NCI-H748 treated with DMSO at 0.1 percent for 48 hours (cell line): ENCODE results near the gene ALPL.
"Not testable (repeated sequence)": the region's sequence is repeated elsewhere in the genome, so short reads cannot be mapped to it uniquely, and the experiment has no call there.

Source experiments
- DNase-seq: peaks from one replicate; lab custom pipeline; 2025; lab: John Stamatoyannopoulos, UW

ALPL gene

GRCh38 chr1:21559788-21560567 is 50.8 kb downstream of the ALPL start:
- no peak for DNase-seq

- DNase-seq, result no peak
Measured at GRCh38 chr1:21560916-21561638, 51.9 kb downstream of the ALPL start.

DNA sequence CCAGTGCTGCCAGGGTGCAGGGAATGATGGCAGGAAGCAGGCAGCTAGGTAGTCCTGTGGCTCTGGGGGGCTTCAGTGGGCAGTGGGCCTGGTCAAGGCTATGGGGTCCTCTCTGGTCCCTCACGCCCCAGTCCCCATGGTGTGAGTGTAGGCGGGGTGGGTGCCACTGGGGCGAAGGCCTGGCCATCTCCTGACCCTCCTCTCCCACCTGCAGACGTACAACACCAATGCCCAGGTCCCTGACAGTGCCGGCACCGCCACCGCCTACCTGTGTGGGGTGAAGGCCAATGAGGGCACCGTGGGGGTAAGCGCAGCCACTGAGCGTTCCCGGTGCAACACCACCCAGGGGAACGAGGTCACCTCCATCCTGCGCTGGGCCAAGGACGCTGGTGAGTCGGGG is 53.7 kb downstream of the ALPL start:
- no peak for DNase-seq

GRCh38 chr1:21563971-21564370 is 54.7 kb downstream of the ALPL start:
- DNase-seq, result no peak

DNA sequence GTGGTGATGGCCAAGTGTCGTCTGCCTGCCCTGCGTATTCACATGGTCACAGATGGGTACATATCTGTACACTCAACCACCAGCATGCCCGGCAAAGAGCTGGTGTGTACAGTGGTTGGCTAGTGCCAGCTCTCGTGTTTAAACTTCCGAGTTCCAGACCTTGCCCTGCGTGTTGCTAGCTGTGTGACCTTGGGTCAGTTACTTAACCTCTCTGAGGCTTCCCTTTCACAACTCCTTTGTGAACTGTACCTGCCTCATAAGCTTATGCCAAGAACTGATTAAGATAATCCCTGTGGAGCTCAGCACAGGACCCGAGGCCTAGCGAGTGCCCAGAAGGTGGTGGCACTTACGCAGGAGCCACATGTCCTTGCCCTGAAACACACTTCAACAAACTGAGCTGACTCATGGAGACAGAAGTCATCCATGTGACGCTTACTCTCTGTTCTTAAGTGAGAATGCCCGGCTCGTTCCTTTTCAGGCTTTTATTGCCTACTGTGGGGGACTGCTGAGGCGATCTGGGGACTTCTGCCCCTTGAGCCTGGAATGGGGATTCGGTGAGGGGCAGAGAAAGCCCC is 55.4 kb downstream of the ALPL start:
- DNase-seq, result no peak

DNA sequence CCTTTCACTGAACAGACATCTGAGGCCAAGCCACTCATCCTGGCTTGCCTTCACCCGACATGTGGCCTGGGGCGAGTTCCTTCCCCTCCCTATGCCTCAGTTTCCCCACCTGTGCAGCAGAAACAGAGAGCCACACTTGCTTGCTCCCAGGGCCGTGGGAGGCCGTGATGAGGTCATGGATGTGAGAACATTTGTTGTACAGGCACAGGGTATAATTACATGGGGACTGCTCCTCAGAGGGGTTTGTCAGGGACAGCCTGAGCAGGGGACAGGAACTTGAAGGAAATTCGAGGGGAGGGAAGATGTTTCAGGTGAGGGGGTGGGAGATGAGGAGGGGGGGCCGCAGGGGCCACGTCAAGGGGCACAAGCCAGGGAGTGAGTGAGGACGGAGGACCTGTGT is 56.1 kb downstream of the ALPL start:
- DNase-seq, result no peak

- not testable (repeated sequence) for DNase-seq
Measured at GRCh38 chr1:21566361-21566760, 57.1 kb downstream of the ALPL start.

DNA sequence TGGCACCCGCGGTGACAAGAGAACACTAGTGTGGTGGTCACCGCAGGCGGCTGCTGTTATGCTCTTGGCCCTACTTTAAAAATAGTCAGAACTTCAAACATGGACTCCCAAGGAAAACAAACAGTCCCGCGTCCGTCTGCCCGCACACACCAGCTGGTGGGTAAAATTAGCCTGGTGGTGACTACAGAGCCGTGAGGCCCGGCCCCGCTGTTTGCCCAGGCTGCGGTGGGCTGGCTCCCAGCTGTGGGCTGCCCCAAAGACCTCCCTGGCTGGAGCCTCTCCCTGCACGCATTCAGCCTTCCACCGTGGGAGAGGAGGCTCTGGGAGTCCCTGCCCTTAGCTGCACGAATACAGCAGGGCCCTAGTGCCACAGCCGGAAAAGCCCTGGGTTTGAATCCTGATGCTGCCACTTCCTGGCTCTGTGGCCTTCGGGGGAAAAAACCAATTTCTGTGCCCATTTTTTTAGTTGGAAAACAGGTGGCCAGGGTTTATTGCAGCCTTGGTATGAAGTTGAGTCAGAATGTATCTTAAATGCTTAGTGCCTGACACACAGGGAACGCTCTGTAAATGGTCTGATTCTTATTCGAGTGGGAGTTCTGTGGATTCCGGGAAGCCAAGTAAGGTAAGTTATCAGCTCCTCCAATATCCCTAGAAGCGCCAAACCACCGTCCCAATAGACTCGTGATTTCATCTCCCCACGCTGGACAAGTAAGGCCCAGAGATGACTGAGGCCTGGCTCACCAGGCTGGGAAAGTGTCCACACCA is 58.2 kb downstream of the ALPL start:
- DNase-seq, result no peak

GRCh38 chr1:21568006-21568746 is 59.0 kb downstream of the ALPL start:
- no peak for DNase-seq

- DNase-seq, result no peak
Measured at GRCh38 chr1:21568809-21569385, 59.7 kb downstream of the ALPL start.

GRCh38 chr1:21569820-21570527 is 60.8 kb downstream of the ALPL start:
- DNase-seq, result no peak

DNA sequence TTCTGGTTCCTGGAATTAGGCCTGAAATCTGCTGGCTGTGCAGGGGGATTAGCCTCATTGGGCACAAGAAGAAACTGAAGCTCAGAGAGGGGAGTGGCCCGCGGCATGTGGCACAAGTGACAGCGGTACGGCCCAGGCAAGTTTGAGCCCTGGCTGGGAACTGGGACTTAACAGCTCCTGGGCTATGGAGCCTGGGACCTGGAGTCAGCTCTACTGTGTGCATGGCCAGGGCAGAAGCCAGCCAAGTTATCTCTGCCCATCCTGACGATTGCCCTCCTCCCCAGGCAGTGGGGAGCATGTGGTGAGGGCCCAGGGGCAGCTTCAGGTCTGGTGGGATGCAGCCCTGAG is 61.3 kb downstream of the ALPL start:
- DNase-seq, result no peak

DNA sequence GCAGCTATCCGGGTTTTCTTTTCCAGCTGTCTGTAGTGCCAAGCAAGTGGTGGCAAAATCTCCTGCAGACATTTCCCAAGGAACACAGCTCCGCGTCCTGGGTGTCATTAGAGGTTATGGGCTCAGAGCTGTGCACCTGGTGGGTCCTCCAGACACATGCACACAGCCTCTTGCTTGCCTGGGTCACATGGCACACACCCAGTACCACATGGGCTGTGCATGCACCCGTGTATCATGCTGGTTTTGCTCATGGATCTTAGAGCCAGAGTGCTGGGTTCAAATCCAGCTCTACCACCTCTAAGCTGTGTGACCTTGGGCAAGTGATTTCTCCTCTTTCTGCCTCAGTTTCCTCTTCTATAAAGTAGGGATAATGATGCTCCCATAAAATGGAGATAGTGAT is 61.7 kb downstream of the ALPL start:
- DNase-seq, result no peak

DNA sequence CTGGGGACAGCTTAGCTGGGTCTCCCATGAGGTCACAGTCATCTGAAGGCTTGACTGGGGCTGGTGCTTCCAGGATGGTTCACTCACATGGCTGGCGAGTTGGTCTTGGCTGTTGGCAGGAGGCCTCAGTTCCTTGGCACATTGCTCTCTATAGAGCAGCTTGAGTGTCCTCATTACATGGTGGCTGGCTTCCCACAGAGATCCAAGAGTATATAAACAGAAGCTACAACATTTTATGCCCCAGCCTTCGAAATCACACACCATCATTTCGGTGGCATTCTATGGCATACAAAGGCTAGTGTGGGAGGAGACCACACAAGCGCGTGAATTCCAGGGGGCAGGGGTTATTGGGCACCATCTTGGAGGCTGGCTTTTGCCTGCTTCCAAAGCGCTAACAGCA is 63.0 kb downstream of the ALPL start:
- DNase-seq, result no peak

GRCh38 chr1:21572735-21573277 is 63.6 kb downstream of the ALPL start:
- no peak for DNase-seq

GRCh38 chr1:21573475-21573874 is 64.3 kb downstream of the ALPL start:
- no peak for DNase-seq

GRCh38 chr1:21573971-21574465 is 64.8 kb downstream of the ALPL start:
- peak; percentile 92 for DNase-seq

GRCh38 chr1:21574466-21575151 is 65.4 kb downstream of the ALPL start:
- peak; percentile 35 for DNase-seq

GRCh38 chr1:21575351-21575942 is 66.2 kb downstream of the ALPL start:
- no peak for DNase-seq
